ENCODE results near the gene TRAF3. TPM values are rescaled to one million over a fixed set of nuclear protein-coding genes. Genes with fewer than 3 reads are reported as not detected.

TRAF3 gene
- total RNA-seq, 1 donor from 2014 or later = 25.8 TPM

GRCh38 chr14:102868956-102869547 is 91.8 kb downstream of the TRAF3 start:
- H3K4me1 Mint-ChIP-seq = no peaks in the 10 kb centered on the region
- H3K9me3 Mint-ChIP-seq = no peaks in the 10 kb centered on the region
- no peak overlapping the region for H3K4me3 Mint-ChIP-seq
- TF ChIP-seq CTCF (conservative IDR thresholded peaks at IDR 0.05) = no peak
- peaks cover 3% of the 10 kb centered on the region for H3K36me3 Mint-ChIP-seq (ENCODE audit: low read depth)
- H3K27me3 Mint-ChIP-seq (ENCODE audit: low read depth) = no peaks in the 10 kb centered on the region
- H3K27ac Mint-ChIP-seq (ENCODE audit: unreplicated experiment) = no peak overlapping the region
- no peak for DNase-seq (ENCODE audit: low read depth, low spot score)

GRCh38 chr14:102870246-102870645 is 93.0 kb downstream of the TRAF3 start:
- DNase-seq (ENCODE audit: low read depth, low spot score) = no peak
- Mint-ChIP-seq H3K36me3 (ENCODE audit: low read depth) (peaks cover 3% of the 10 kb centered on the region), H3K27ac (ENCODE audit: unreplicated experiment) (no peak overlapping the region), H3K27me3 (ENCODE audit: low read depth) (no peaks in the 10 kb centered on the region), H3K4me1 (no peaks in the 10 kb centered on the region), H3K9me3 (no peaks in the 10 kb centered on the region), H3K4me3 (no peak overlapping the region)
- TF ChIP-seq CTCF (conservative IDR thresholded peaks at IDR 0.05) = no peak

GRCh38 chr14:102870994-102871831 is 94.0 kb downstream of the TRAF3 start:
- Mint-ChIP-seq H3K27me3 (ENCODE audit: low read depth) (no peaks in the 10 kb centered on the region), H3K36me3 (ENCODE audit: low read depth) (peaks cover 6% of the 10 kb centered on the region), H3K4me3 (no peak overlapping the region), H3K27ac (ENCODE audit: unreplicated experiment) (no peak overlapping the region), H3K4me1 (no peaks in the 10 kb centered on the region), H3K9me3 (no peaks in the 10 kb centered on the region)
- no peak for TF ChIP-seq CTCF (conservative IDR thresholded peaks at IDR 0.05)
- no peak for DNase-seq (ENCODE audit: low read depth, low spot score)

- no peaks in the 10 kb centered on the region for H3K4me1 Mint-ChIP-seq
- H3K27me3 Mint-ChIP-seq (ENCODE audit: low read depth) = no peaks in the 10 kb centered on the region
- no peaks in the 10 kb centered on the region for H3K9me3 Mint-ChIP-seq
- H3K4me3 Mint-ChIP-seq = no peak overlapping the region
- peaks cover 6% of the 10 kb centered on the region for H3K36me3 Mint-ChIP-seq (ENCODE audit: low read depth)
- no peak for DNase-seq (ENCODE audit: low read depth, low spot score)
- TF ChIP-seq CTCF (conservative IDR thresholded peaks at IDR 0.05) = no peak
- no peak overlapping the region for H3K27ac Mint-ChIP-seq (ENCODE audit: unreplicated experiment)
These were observed 94.8 kb downstream of the TRAF3 start for GRCh38 chr14:102872020-102872419.

- no peak overlapping the region for H3K4me3 Mint-ChIP-seq
- DNase-seq (ENCODE audit: low read depth, low spot score) = no peak
- no peaks in the 10 kb centered on the region for H3K9me3 Mint-ChIP-seq
- TF ChIP-seq CTCF (conservative IDR thresholded peaks at IDR 0.05) = no peak
- no peaks in the 10 kb centered on the region for H3K27me3 Mint-ChIP-seq (ENCODE audit: low read depth)
- no peaks in the 10 kb centered on the region for H3K4me1 Mint-ChIP-seq
- H3K36me3 Mint-ChIP-seq (ENCODE audit: low read depth) = peaks cover 6% of the 10 kb centered on the region
- no peak overlapping the region for H3K27ac Mint-ChIP-seq (ENCODE audit: unreplicated experiment)
These were observed 95.9 kb downstream of the TRAF3 start for GRCh38 chr14:102873131-102873530.
